ENCODE data around the gene P3H2. TPM values are rescaled to one million over a fixed set of nuclear protein-coding genes. Genes with fewer than 3 reads are reported as not detected.

P3H2 gene
- polyA plus RNA-seq, 1 donor = 94.2 TPM

DNA sequence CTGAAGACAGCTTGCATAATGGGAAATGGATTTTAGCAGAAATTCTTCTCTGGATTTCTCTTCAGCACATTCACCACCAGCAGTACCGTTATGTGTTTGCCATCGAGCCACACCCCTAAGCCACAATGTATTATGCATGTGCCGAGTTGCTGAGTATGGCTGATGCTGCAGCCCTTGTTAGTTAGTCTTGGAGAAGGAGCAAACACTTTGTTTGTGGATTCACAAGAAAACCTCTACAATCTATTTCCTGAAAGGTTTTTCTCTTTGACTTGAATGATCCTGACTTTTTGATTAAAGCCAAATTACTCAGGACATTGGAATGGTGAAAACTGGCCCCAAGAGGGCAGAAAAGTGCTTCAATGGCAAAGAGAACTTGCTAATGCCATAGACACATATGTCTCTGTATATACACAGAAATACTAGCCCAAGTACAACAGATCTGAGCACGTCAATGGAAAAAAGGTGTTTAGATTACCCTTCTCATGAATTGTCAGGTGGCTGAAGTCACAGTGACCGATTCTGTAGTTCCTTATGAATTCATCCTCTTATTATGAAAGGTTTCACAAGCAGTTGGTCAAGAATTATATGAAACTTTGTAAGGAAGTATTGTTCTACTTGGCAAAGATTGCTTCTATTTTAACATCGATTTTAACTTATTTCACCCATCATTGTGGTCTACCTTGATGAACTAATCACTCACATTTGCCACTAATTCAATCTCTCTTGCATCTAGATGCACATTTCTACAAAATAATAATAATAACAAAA, 103.0 kb downstream of the P3H2 start:
- DNase-seq = peak; percentile 54

DNA sequence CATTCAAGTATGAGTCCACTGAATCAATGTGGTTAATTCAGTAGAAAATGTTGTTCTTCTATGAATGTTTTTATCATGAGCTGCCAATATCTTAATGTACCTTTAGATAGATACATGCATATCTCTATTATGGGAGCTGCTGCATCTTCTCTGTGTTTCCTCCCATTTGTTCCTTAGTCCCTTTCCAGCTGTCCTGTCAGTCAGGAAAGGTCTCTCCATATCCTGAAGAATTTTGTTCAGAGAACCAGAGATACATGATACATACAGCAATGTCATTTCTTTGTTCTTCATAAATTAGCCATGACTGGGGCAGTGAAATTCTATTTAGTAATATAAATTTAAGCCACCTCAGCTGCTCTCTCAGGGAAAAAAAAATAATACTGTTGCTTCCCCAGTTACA, 103.7 kb downstream of the P3H2 start:
- DNase-seq = no peak

DNA sequence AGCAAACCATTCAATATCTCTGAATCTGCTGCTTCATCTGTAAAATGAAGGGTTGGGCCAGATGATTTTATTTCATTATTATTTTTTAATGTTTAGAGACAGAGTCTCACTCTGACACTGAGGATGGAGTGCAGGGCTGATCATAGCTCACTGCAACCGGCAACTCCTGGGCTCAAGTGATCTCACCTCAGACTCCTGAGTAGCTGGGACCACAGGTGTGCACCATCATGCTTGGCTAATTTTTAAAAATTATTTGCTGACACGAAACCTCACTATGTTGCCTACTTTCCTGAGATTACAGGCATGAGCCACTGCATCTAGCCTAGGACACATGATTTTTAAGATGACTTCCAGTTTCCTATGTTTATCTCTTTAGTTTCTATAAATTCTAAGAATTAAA, 105.8 kb downstream of the P3H2 start:
- no peak for DNase-seq

DNA sequence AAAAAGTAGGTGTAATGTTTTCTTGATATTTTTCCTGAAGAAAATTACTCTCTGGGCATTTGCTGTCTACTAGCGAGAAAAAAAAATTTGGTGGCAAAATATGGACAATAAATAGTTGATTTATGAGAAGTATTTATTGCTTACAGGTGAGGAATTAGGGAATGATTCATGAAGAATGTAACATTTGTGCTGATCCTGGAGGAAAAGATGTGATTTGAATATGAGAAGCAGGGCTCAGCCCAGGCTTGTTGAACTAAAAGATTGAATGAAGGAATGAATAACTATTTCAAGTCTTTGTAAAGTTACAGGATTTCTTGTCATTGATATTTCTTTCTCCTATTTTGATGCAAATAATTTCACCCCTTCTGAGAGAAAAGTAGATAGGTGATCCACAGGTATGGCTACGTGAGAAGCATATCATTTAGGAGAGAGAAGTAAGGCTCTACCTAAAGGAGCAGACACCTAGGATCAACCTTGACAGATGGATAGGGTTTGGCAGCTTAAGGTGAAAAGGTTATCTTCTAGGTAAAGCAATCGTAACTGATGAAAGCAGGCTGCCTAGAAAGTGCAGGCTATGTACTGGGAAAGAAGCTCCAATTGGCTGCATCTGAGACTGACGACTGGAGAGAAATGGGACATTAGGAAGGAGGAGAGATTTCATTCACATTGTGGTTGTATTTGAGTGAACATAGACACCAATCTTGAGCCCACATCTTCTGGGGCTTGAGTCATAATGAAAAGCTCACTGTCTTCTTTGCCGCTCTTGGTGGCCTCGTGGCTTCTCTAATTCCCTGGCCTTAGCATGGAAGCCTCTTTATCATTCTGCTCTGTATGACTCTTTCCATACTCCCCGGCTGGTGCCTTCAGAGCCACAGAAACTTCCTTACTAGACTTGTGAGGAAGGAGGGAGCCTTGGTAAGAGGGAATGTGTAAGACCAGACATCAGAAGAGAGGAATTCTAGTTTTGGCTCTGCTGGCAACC, 106.5 kb downstream of the P3H2 start:
- DNase-seq = no peak

DNA sequence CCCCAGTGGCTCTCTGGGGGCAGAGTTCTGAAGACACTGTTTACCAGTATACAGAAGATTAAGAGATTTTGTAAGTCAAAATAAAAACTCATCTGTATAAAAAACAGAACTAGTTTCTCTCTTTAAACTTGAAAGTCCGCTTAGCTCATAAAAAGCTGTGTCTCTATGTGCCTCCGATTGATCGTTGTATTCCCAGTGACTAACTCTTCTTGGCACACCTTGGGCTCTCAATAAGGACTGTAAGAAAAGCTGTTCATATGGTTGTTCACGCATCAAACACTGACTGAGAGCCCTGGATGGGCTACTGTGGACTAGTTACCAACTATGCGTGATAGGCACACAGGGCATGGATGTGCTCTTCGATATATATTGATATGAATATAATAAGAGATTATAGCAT, 107.9 kb downstream of the P3H2 start:
- no peak for DNase-seq

DNA sequence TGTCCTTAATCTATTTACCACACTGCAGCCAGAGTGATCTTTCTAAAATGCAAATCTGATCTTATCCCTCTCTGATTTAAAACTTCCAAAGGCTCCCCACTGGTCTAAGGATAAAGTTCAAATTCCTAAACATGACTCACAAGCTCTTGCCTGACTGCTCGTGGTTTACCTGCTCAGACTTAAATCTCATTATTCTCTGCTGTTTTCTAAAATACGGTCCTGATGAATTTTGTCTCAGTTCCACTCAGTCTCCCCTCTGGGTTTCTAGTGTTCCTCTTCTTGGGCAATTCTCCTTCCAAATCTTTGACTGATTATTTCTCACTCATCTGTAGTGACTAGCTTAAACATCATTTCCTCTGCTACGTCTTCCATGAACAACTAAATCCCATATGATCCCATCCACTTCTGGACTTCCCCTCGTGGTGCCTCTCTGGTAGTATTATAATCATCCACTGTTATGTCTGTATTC, 108.3 kb downstream of the P3H2 start:
- DNase-seq = peak; percentile 33

DNA sequence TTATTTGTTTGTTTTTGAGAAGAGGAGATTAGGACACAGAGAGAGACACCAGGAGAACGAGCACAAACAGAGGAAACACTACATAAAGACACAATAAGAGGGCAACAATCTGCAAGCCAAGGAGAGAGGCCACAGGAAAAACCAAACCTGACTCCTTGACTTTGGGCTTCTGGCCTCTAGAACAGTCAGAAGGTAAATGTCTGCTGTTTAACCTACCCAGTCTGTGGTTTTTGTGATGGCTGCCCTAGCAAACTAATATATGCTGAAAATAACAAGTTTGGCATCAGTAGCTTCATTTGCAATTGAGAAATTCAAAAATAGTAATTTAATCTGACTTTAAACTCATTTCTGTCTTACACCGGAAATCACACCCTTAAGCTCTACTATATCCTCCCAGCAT, 110.2 kb downstream of the P3H2 start:
- no peak for DNase-seq

DNA sequence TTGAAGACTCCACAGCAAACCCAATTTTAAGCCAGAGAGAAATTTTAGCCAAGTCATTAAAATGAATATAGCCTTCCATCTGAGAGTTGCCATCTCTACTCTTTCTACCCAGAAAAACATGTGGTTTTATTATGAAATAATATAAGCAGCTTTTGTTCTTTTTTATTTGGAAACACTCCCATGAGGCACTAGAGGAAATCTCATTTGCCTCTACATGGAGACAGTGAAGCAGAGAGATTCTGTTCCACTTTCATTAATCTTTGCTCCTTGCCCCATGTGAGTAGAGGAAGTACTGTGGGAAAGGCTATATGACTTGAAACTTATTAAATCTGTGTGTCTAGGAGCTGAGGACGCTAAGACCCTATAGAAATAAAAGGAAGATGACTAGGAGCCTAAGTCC, 111.1 kb downstream of the P3H2 start:
- no peak for DNase-seq

DNA sequence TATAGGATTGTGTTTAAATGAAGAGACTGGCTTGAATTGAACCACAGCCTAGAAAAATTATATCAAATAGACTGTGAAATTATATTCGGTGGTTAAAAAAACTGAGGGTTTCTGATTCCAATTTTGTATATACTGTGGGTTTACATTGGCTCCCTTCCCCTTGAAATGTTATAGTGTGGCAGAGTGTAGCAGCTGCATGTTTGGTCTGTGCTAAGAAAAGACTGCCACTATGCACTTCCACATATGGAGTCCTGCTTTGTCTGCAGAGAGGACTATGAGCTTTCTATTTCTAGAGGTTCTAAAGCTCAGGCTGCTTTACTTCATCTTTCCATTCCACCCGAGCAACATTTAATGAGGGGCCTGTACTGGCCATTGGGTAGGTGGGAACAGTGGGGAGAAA, 112.3 kb downstream of the P3H2 start:
- no peak for DNase-seq

DNA sequence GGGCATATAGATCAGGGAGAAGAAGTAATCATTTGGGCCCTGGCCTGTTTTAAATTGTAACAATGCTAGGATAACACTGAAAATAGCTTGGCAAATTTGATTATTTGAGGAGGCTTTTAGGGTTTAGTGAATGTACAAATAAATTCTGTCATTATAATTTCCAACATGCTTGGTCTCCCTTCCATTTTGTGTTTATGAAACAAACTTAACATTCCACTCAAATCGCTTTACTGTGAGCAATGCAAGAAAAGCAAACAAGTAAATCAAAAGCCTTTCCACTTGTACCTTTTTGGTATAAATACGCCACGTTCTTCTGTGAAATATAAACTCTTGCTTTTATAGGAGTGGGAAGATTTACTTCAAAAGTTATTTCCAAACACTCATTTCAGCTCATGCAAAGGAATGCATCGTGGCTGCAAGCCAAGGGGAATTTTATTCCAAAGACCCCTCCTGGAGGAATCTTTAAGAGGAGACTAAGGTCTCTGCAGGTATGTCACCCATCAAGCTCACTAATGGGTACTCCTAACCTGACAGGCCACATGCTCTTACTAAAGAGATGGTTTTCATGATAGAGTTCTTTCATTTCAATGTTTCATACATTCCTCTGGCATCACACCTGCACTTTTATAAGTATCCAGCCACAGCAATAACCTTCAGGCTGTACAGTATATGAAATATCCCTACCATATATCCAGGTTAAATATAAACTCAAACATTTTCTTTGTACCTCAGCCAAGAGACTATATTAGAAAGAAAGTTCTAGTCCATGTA, 115.2 kb downstream of the P3H2 start:
- no peak for DNase-seq

DNA sequence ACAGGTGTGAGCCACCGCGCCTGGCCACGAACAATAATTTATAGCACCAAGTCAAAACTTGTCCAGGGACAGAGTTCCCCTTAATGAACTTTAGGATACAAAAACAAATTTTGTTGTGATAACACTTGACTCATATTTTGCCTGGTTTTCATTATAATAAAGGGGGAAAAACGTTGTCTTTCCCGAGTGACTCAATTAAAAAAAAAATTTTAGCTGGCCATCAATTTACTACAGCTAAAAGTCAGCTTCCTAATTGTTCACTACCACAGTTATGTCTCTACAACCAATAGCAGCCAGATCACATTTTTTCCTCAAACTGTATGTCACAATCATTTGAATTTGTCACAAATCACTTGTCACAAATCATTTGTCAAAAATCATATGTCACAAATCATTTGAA, 116.0 kb downstream of the P3H2 start:
- DNase-seq = no peak

DNA sequence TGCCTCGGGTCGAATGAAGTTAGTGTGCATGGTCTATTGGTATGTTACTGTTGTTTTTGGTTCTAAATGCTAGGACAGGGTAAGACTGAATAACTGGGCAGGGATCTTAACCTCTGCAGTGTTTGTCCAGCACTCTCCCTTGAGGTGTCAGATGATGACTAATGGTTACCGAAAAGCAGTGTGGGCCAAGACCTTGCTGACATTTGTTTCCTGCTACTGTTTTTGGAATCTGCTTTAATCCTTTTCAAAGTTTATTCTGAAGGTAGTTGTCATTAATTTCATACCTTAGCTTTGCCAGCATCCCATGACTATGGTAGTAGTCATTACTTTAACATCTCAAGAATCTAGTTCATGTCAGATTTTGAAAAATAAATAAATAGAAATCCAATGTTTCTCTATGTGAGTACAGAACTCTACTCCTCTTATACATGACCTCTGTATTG, 117.0 kb downstream of the P3H2 start:
- no peak for DNase-seq

DNA sequence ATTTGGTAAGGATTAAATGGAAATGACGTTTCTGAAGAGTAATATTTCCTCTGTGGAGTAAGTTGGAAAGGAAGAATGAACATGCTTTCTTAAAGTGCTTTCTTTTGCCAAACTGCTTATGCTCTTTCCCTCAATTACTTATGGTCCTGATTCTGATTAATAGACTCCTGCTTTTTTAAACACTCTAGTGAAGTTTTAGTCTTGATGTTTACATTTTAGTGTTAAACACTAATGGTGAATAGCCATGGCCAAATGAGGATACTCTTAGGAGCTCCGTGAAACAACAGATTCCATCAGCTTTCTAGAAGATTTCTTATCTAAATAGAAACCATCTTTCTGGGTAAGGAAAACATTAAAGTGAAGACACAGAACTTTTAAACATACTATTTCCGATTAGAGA, 117.6 kb downstream of the P3H2 start:
- DNase-seq = no peak

DNA sequence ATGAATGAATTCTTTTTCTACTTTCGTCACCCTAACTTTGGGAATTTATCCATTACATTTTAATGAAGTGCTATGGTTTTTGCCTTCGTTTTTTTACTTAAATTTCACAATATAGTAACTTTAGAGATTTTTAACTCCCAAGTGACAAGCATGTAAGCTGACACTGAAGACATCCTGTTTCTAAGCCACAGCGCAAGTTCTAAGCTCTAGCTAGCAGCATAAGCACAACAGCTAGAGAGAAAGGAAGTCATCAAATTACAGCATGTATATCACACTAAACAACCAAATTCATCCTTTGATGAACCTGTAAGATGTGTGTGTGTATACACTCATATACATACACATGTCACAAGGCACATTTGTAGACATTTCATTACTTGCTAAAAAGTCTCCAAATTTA, 119.3 kb downstream of the P3H2 start:
- no peak for DNase-seq

DNA sequence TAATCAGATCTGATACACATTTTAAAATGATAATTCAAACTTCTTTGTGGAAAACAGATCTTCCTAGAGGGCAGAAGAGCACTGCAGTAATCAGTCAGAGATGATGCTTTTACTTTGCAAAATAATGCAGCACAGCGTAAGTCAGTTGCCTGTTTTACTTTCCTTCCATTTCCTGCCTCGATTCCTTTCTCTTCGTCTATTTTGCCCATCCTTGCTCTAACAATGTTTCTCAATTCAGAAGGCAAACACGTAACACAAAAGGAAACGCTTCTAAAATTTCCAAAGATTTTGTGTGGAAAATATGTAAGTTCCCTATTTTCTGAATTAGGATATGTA, 119.9 kb downstream of the P3H2 start:
- DNase-seq = no peak

DNA sequence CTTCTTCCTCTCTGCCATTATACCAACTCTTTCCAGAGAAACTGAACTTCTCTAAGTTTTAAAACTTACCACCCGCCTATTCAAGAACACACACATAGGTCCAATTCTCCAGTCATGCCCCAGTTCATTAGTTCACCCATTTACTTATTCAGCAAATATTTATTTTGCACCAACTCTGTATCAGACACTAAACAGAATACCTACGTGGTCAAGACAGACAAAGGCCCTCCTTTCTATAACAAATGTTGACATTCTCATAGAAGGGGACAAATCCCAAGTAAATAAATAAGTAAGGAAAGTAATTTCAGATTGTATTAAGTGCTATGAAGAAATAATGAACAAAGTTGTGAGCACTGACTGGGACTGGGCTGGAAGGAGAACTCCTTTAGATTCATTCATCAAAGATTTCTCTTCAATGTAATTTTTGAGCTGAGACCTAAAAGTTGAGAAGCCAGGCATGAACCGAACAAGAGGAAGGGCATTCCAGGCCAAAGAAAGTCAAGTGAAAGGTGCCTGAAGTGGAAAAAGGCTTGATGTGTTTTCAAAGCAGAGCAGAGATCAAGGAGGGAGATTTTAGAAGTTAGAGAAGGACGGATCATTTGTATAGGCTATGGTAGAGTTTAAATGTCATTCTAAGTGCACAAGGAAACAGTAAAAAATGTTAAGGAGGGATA, 120.4 kb downstream of the P3H2 start:
- no peak for DNase-seq

DNA sequence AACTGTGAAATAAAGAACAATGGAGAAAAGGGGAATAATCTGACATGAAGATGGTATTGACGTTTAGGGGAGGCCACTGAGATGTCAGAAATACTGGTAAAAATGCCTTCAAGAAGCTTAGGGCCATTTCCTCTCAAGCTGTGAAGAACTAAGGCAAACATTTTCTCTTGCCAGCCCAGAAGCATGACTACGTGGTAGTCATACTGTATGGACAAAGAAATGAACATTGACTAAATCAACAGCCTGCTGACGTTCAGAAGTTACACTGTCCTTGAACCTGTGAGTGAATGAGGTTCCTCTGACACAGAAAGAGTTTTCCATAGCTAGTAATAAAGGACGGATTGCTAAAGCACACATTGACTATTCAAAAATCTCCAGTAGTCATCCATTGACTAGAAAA, 121.0 kb downstream of the P3H2 start:
- no peak for DNase-seq

DNA sequence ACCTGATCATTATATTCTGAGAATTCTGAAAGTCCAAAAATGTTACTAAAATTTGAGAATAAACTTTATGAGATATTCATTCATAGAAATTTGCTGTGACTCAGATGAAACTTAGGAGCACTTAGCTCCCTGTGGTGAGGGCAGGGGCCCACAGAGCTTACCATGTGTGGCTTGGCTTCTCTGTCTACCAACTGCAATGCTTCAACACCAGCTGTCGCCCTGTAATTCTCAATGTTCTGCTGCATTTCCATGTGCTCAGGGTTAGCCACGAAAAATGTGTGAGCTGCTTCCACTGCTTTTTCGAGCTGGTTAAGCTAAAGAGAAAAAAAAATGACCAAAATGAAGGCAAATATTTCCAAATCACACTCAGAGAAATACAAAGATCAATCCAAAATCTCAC, 125.6 kb downstream of the P3H2 start:
- DNase-seq = no peak

DNA sequence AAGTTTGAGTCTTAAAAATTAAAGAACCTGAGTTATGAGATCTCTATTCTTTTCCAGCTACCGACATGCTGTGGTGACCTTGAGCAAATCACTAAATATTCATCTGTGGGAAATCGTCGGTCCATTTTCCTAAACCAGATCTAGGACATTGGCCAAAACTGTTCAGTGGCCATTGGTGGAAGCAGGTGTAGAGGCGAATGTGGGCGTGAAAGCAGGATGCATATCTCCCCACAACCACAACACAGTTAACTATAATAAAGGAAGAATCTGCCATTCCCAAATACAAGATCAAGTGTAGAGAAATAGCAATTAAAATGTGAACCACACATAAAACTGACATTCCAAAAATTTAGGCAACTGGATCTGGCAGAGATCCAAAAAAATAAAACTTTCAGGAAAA, 129.9 kb downstream of the P3H2 start:
- DNase-seq = no peak

DNA sequence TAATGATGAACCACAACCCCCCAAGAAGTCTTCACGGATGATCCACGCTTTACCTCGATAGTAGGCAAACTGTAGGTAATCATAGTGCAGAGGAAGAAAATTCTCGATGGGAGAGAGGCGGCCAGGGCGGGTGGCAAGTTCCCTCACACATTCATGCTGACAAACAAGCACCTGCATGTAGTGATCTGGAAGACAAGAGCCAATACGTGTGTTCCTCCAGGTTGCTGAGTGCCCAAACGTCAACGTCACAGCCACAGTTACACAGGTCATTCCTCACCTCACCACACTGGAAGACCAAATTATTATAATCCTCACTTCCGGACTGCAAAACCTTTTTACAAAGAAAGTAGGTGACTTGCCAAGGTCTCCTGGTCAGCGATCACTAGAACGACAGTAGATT, 131.8 kb downstream of the P3H2 start:
- DNase-seq = no peak

DNA sequence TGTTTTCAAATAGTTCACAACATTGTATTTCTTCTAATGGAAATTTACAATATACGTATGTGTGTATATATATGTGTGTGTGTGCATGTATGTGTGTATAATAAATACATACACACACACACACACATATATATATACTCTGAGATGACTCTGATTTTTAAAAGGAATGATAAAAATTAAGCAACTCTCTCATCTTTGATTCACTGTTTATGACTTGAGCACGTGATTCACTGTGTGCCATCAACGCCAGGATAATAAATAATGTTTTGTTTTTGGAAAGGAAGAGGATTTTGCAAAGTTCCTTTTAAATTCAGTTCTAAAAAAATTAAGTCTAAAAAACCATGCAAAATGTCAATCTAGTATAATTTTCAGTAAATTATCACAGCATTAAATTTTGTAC, 132.4 kb downstream of the P3H2 start:
- no peak for DNase-seq

DNA sequence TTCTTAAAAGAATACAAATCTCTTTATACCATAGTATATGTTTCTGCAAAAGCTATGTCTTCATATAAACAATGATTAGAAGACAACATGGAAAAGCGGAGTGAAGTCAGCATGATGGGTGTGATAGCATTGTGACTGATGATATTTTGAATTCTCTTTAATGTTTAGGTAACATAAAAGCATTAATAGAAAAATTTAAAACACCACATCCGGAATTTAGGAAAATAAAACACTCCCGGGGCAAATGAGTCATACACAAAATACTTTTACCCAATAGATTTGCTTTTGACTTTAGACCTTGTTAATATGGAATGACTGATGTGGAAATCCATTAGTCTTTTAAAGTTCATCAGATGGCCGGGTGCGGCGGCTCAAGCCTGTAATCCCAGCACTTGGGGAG, 134.7 kb downstream of the P3H2 start:
- DNase-seq = no peak
